ENCODE results near the gene TNFRSF1A.

DNA sequence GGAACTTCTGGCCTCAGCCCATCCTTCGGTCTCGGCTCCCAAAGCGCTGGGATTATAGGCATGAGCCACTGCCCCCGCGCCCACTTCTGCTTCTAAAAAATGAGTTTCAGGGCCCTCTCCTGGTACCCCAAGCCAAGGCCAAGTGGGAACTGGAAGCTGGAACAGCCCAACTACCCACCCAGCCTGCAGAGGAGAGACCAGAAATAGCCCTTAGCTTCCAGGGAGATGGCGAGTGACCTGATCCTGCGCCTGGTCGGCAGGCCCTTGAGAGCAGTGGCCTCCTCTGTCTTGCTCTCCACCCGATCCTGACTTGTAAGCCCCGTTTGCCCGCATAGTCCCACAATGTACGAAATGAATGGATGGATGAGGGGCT is 62.6 kb downstream of the TNFRSF1A start:
- no peak for TF ChIP-seq CTCF (IDR thresholded peaks at IDR 0.05)
- no peak for TF ChIP-seq POLR2A (IDR thresholded peaks at IDR 0.05)

Measured in adrenal gland (tissue), 5 donors.